CD14-positive monocyte (primary cell): ENCODE measurements around the gene DNM2. TPM values are rescaled to one million over a fixed set of nuclear protein-coding genes. Genes with fewer than 3 reads are reported as not detected.

ENCODE experiments used
- DNase-seq, 3 donors: peaks; one replicate each; pipeline ENCODE4 v3.0.0-alpha.2; 2011 to 2022
- H2AFZ ChIP-seq: 2 replicates; pipeline ENCODE4 v1.6.0; 2012; ENCODE audit warnings: mild to moderate bottlenecking, low read depth, low read length, inconsistent platforms; ENCODE audit not compliant: insufficient read depth, poor library complexity, severe bottlenecking
- H3K27ac ChIP-seq, 2 donors: 1 replicate in 1 of 2; 2 replicates in 1 of 2; pipeline ENCODE4 v1.5.1; 2012 to 2013; ENCODE audit warnings: low read length in 2 of 2, control low read depth in 1 of 2, inconsistent platforms in 1 of 2, low read depth in 1 of 2, mild to moderate bottlenecking in 1 of 2
- H3K27me3 ChIP-seq, 2 donors: one replicate each; pipeline versions ENCODE4 v1.6.0 to v1.6.1; 2011 to 2013; ENCODE audit warnings: low read length in 2 of 2; ENCODE audit not compliant: control insufficient read depth in 2 of 2, insufficient read depth in 2 of 2
- H3K36me3 ChIP-seq, 2 donors: replicated peaks in 1 of 2; 1 replicate in 1 of 2; 2 replicates in 1 of 2; pipeline versions ENCODE4 v1.5.1 to v1.6.1; 2012 to 2013; ENCODE audit warnings: low read length in 2 of 2, control low read depth in 1 of 2, inconsistent platforms in 1 of 2, mild to moderate bottlenecking in 1 of 2; ENCODE audit not compliant: insufficient read depth in 2 of 2, control insufficient read depth in 1 of 2
- H3K4me1 ChIP-seq, 2 donors: 1 replicate in 1 of 2; 2 replicates in 1 of 2; pipeline versions ENCODE4 v1.5.1 to v1.6.1; 2012 to 2013; ENCODE audit warnings: low read length in 2 of 2, control low read depth in 1 of 2, inconsistent platforms in 1 of 2, mild to moderate bottlenecking in 1 of 2, moderate library complexity in 1 of 2; ENCODE audit not compliant: insufficient read depth in 2 of 2, control insufficient read depth in 1 of 2
- H3K4me2 ChIP-seq: replicated peaks from 2 replicates; pipeline ENCODE3; 2012; ENCODE audit warnings: low read length, moderate library complexity, mild to moderate bottlenecking; ENCODE audit not compliant: poor library complexity, severe bottlenecking; ENCODE audit errors: extremely low read depth
- H3K4me3 ChIP-seq, 3 experiments: fragments of 200-600 bp in 1 of 3; sonication (generic) in 1 of 3; replicated peaks in 1 of 3; 1 replicate in 2 of 3; 2 replicates in 1 of 3; pipeline ENCODE4 v1.5.1; 2011 to 2013; ENCODE audit warnings: low read length in 3 of 3, mild to moderate bottlenecking in 3 of 3, control low read depth in 2 of 3, low read depth in 2 of 3, inconsistent platforms in 1 of 3, moderate library complexity in 1 of 3
- H3K79me2 ChIP-seq: 2 replicates; pipeline ENCODE4 v1.6.0; 2012; ENCODE audit warnings: mild to moderate bottlenecking, control low read depth, inconsistent platforms, low read length, moderate library complexity; ENCODE audit not compliant: insufficient read depth
- H3K9ac ChIP-seq: 2 replicates; pipeline ENCODE4 v1.6.0; 2017; ENCODE audit warnings: low read length, mild to moderate bottlenecking; ENCODE audit not compliant: insufficient read depth, poor library complexity, severe bottlenecking
- H3K9me3 ChIP-seq, 2 donors: replicated peaks in 1 of 2; 1 replicate in 1 of 2; 2 replicates in 1 of 2; pipeline versions ENCODE4 v1.5.1 to v1.6.1; 2012 to 2013; ENCODE audit warnings: low read length in 2 of 2, control low read depth in 1 of 2; ENCODE audit not compliant: control insufficient read depth in 1 of 2, insufficient read depth in 1 of 2
- H4K20me1 ChIP-seq: 2 replicates; pipeline ENCODE4 v1.6.0; 2012; ENCODE audit warnings: mild to moderate bottlenecking, low read length, control low read depth, moderate library complexity; ENCODE audit not compliant: insufficient read depth
- H3K27ac Mint-ChIP-seq, 7 donors: one replicate each; pipeline ENCODE4 v1.8.0; 2020; ENCODE audit warnings: mild to moderate bottlenecking in 7 of 7, mixed read lengths in 7 of 7, moderate library complexity in 6 of 7, inconsistent platforms in 2 of 7
- H3K27me3 Mint-ChIP-seq, 3 donors: one replicate each; pipeline ENCODE4 v1.8.0; 2021 to 2022; ENCODE audit warnings: low read depth in 3 of 3, mild to moderate bottlenecking in 3 of 3, mixed read lengths in 3 of 3, moderate library complexity in 3 of 3, inconsistent platforms in 1 of 3
- H3K36me3 Mint-ChIP-seq, 2 donors: one replicate each; pipeline ENCODE4 v1.8.0; 2020; ENCODE audit warnings: mixed read lengths in 2 of 2, inconsistent platforms in 1 of 2, mild to moderate bottlenecking in 1 of 2
- H3K4me1 Mint-ChIP-seq: one replicate; pipeline ENCODE4 v1.8.0; 2020; ENCODE audit warnings: mild to moderate bottlenecking, mixed read lengths
- H3K4me3 Mint-ChIP-seq, 2 donors: one replicate each; pipeline ENCODE4 v1.8.0; 2020; ENCODE audit warnings: mild to moderate bottlenecking in 2 of 2, mixed read lengths in 2 of 2, moderate library complexity in 1 of 2
- H3K9me3 Mint-ChIP-seq, 7 donors: one replicate each; pipeline ENCODE4 v1.8.0; 2020 to 2022; ENCODE audit warnings: mixed read lengths in 7 of 7, mild to moderate bottlenecking in 6 of 7, moderate library complexity in 6 of 7, inconsistent platforms in 2 of 7
- CTCF ChIP-seq: fragments of 200-600 bp; IDR thresholded peaks from one replicate; pipeline ENCODE4 v1.8.0; 2022; ENCODE audit warnings: antibody characterized with exemption, mild to moderate bottlenecking
- WGBS: methylation state at CpG from one replicate; pipeline ENCODE4 v1.1.5; 2013; ENCODE audit warnings: missing lambda C conversion rate; ENCODE audit not compliant: insufficient coverage; 5-methylcytosine and 5-hydroxymethylcytosine counted together
- intact Hi-C, 2 donors: fragments of 100-400 bp; cut with micrococcal nuclease; formaldehyde crosslinking; loops; one replicate each; pipeline versions ENCODE4 v1.15.0 to v1.15.1; 2023
- polyA plus RNA-seq, 3 donors: library from polyadenylated mRNA; depleted of rRNA in 1 of 3; unstranded in 2 of 3; stranded (reverse) in 1 of 3; fragments of 300-500 nt in 2 of 3; fragments of >200 nt in 1 of 3; fragmentation: Illumina TruSeq in 2 of 3; gene quantifications; 1 replicate in 2 of 3; 2 replicates in 1 of 3; pipeline ENCODE4 v1.2.3, GENCODE V29; 2012 to 2021

Gene DNM2
- polyA plus RNA-seq, 3 donors: 53.0 to 186 (median 69.5) TPM

GRCh38 chr19:10726268-10726667 is 8.4 kb downstream of the DNM2 start:
- peak overlapping the region in 1 of 7 donors; percentile 27 for H3K27ac Mint-ChIP-seq
- peak overlapping the region in 1 of 2 donors; percentile 20 for H3K27ac ChIP-seq
- intact Hi-C loops: no loop called here
- 83% methylated on average over 2 of the region's 10 CpGs for WGBS
- H3K9me3 Mint-ChIP-seq: no peaks in the 10 kb centered on the region
- H4K20me1 ChIP-seq: peaks cover 100% of the 10 kb centered on the region
- no peak for DNase-seq
- no peak overlapping the region for H3K9ac ChIP-seq
- no peak overlapping the region for H3K4me2 ChIP-seq
- H3K79me2 ChIP-seq: peaks cover 100% of the 10 kb centered on the region
- H3K27me3 Mint-ChIP-seq: no peaks in the 10 kb centered on the region
- peaks cover 0 to 23% of the 10 kb centered on the region in 2 donors for H3K36me3 ChIP-seq
- peaks cover 24 to 47% of the 10 kb centered on the region in 2 donors for H3K36me3 Mint-ChIP-seq
- H2AFZ ChIP-seq: no peak overlapping the region
- H3K4me1 ChIP-seq: peaks cover 33 to 36% of the 10 kb centered on the region in 2 donors
- H3K4me3 ChIP-seq: no peak overlapping the region
- H3K4me1 Mint-ChIP-seq: peaks cover 48% of the 10 kb centered on the region
- H3K4me3 Mint-ChIP-seq: no peak overlapping the region
- no peaks in the 10 kb centered on the region for H3K27me3 ChIP-seq
- no peak for TF ChIP-seq CTCF
- H3K9me3 ChIP-seq: no peaks in the 10 kb centered on the region

DNA sequence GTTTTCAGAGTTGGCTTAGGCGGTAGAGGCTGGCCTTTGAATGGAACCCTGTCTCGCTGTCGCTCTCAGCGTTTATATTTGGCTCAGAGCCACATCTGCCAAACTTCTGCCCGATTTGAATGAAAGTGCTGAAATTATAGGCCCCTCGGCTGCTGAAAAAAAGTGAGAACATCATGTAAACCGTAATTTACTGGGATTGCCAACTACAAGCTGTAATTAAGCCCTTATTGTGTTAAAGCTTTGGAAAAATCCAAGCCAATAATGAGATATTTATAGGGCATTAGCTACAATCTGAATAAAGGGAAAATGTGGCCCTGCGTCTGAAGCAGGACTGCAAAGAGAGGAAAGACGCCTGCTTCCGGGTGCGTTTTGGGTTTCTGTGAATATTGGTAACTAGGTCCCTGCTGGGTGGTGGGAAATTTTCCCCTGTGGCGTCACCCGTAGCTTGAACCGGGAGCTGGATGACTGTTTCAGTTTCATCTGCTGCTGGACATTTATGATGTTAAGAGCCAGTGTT is 9.9 kb downstream of the DNM2 start:
- Histone ChIP-seq H3K4me2 (no peak overlapping the region), H3K9me3 (no peaks in the 10 kb centered on the region), H3K27ac (peak overlapping the region; percentile 6 to 23), H3K36me3 (peaks cover 0 to 21% of the 10 kb centered on the region in 2 donors), H3K27me3 (no peaks in the 10 kb centered on the region), H3K9ac (no peak overlapping the region), H4K20me1 (peaks cover 96% of the 10 kb centered on the region), H3K4me3 (no peak overlapping the region), H3K4me1 (peaks cover 46 to 48% of the 10 kb centered on the region in 2 donors), H3K79me2 (peaks cover 98% of the 10 kb centered on the region), H2AFZ (no peak overlapping the region)
- H3K9me3 Mint-ChIP-seq: no peaks in the 10 kb centered on the region
- 86% methylated on average over 7 of the region's 14 CpGs for WGBS
- H3K36me3 Mint-ChIP-seq: peaks cover 23 to 45% of the 10 kb centered on the region in 2 donors
- no peak for DNase-seq
- peaks cover 59% of the 10 kb centered on the region for H3K4me1 Mint-ChIP-seq
- intact Hi-C loops: no loop called here
- no peaks in the 10 kb centered on the region for H3K27me3 Mint-ChIP-seq
- no peak for TF ChIP-seq CTCF
- peak overlapping the region in 6 of 7 donors; percentile 9 to 80 (median 62) for H3K27ac Mint-ChIP-seq
- H3K4me3 Mint-ChIP-seq: no peak overlapping the region
